ENCODE results near the gene TGFB1. TPM values are rescaled to one million over a fixed set of nuclear protein-coding genes. Genes with fewer than 3 reads are reported as not detected.

The TGFB1 gene
- total and polyA plus RNA-seq, 9 of the 15 experiments (the other 6 are each of a cell fraction or from before 2014, with no cell fraction given): 0.24 to 159 (median 17.2) TPM

GRCh38 chr19:41351339-41352245, 2.1 kb downstream of the TGFB1 start (continued):
- TF ChIP-seq MYBL2 (IDR thresholded peaks at IDR 0.05; ENCODE audit: low read depth) (no peak), MYBL2 (CRISPR knock-in tag; IDR thresholded peaks at IDR 0.05; ENCODE audit: borderline replicate concordance) (no peak), MTA3 (IDR thresholded peaks at IDR 0.05; ENCODE audit: borderline replicate concordance) (no peak; the same call in 1 of the 2 replicates), ZMIZ1 (IDR thresholded peaks at IDR 0.05; ENCODE audit: low read depth in 2 of 2, low read length in 2 of 2) (no peak), SRSF1 (IDR thresholded peaks at IDR 0.05; ENCODE audit: low read depth, low read length) (no peak), EP400 (IDR thresholded peaks at IDR 0.05) (peak; percentile 6; the same call in 1 of the 2 replicates), ZNF707 (CRISPR knock-in tag; conservative IDR thresholded peaks at IDR 0.05) (no peak), ZNF592 (IDR thresholded peaks at IDR 0.05) (no peak), MBD1 (CRISPR knock-in tag; IDR thresholded peaks at IDR 0.05) (no peak)
